Measurements from ENCODE around the gene PRSS53. TPM values are rescaled to one million over a fixed set of nuclear protein-coding genes. Genes with fewer than 3 reads are reported as not detected.

Gene PRSS53
- total RNA-seq, 4 donors from 2014 or later, result 0.25 to 4.4 (median 2.6) TPM

GRCh38 chr16:31036691-31037090, 52.1 kb downstream of the PRSS53 start:
- ATAC-seq, result no peak
- peaks cover 0 to 37% (median 4%) of the 10 kb centered on the region in 3 donors for H3K4me1 ChIP-seq
- H3K9me3 ChIP-seq, result no peaks in the 10 kb centered on the region
- peaks cover 0 to 68% of the 10 kb centered on the region in 2 donors for H3K36me3 ChIP-seq
- no peak for TF ChIP-seq POLR2AphosphoS5 (IDR thresholded peaks at IDR 0.05)
- no peak for TF ChIP-seq POLR2A (IDR thresholded peaks at IDR 0.05)
- TF ChIP-seq EP300 (IDR thresholded peaks at IDR 0.05), result no peak
- TF ChIP-seq CTCF (IDR thresholded peaks at IDR 0.05), result no peak
- no peak overlapping the region for H3K4me3 ChIP-seq
- no peak overlapping the region for H3K27ac ChIP-seq
- WGBS, 2 donors (ENCODE audit: low coverage in 1 of 2), result 65 to 95% methylated on average over 2 of the region's 2 CpGs
- H3K27me3 ChIP-seq, result no peaks in the 10 kb centered on the region

GRCh38 chr16:31033709-31034492, 54.8 kb downstream of the PRSS53 start:
- peak; percentile 72 for ATAC-seq
- peak in 1 of 2 donors; percentile 23 for TF ChIP-seq POLR2A (IDR thresholded peaks at IDR 0.05)
- TF ChIP-seq EP300 (IDR thresholded peaks at IDR 0.05), result no peak
- peak overlapping the region; percentile 34 to 96 (median 94) for H3K27ac ChIP-seq

More at GRCh38 chr16:31033709-31034492, 54.8 kb downstream of the PRSS53 start:
- WGBS, 2 donors (ENCODE audit: low coverage in 1 of 2), result 0% methylated on average over 5 of the region's 47 CpGs; no CpG with 5 or more reads in 1 of the 2 donors
- H3K9me3 ChIP-seq, result no peaks in the 10 kb centered on the region
- H3K36me3 ChIP-seq, result peaks cover 0 to 43% of the 10 kb centered on the region in 2 donors
- no peaks in the 10 kb centered on the region for H3K27me3 ChIP-seq
- H3K4me3 ChIP-seq, result peak overlapping the region; percentile 70 to 81
- peaks cover 0 to 37% (median 4%) of the 10 kb centered on the region in 3 donors for H3K4me1 ChIP-seq

Other genes with a start within 250 kb of the PRSS53 start
- gene BCL7C, start 194.9 kb downstream of the PRSS53 start, total RNA-seq, result 10 to 100 TPM; 39.2 to 48.7 (median 42.0) TPM
- 10 to 100 TPM in 1 of 4 donors, 1 to 10 TPM in 3; 5.1 to 14.6 (median 6.2) TPM for gene CTF1, start 192.3 kb downstream of the PRSS53 start, total RNA-seq
- 10 to 100 TPM in 3 of 4 donors, 1 to 10 TPM in 1; 10.0 to 23.5 (median 11.9) TPM for gene FBXL19, start 165.4 kb downstream of the PRSS53 start, total RNA-seq
- gene ORAI3, start 139.9 kb downstream of the PRSS53 start, total RNA-seq, result 10 to 100 TPM; 23.7 to 51.5 (median 40.0) TPM
- 10 to 100 TPM in 2 of 4 donors, 1 to 10 TPM in 2; 5.5 to 12.9 (median 10.1) TPM for gene SETD1A, start 131.2 kb downstream of the PRSS53 start, total RNA-seq
- 10 to 100 TPM; 10.1 to 26.2 (median 16.0) TPM for gene HSD3B7, start 103.7 kb downstream of the PRSS53 start, total RNA-seq
- 1 to 10 TPM in 2 of 4 donors, under 1 TPM in 1, not detected in 1; 0.54 to 3.3 (median 1.9) TPM for gene STX1B, start 78.3 kb downstream of the PRSS53 start, total RNA-seq
- 10 to 100 TPM; 32.2 to 40.6 (median 37.2) TPM for gene STX4, start 55.4 kb downstream of the PRSS53 start, total RNA-seq
- gene ZNF668, start 14.7 kb downstream of the PRSS53 start, total RNA-seq, result 10 to 100 TPM in 3 of 4 donors, 1 to 10 TPM in 1; 8.6 to 22.5 (median 12.6) TPM
- 10 to 100 TPM; 10.9 to 16.9 (median 13.6) TPM for gene ZNF646, start 14.5 kb downstream of the PRSS53 start, total RNA-seq
- 100 to 1,000 TPM in 3 of 4 donors, 10 to 100 TPM in 1; 93.6 to 119 (median 107) TPM for gene VKORC1, start 5.9 kb upstream of the PRSS53 start, total RNA-seq
- 10 to 100 TPM; 26.5 to 70.2 (median 39.8) TPM for gene BCKDK, start 19.4 kb upstream of the PRSS53 start, total RNA-seq
- gene KAT8, start 28.7 kb upstream of the PRSS53 start, total RNA-seq, result 10 to 100 TPM; 65.6 to 81.4 (median 72.3) TPM
- gene PRSS8, start 46.8 kb upstream of the PRSS53 start, total RNA-seq, result 1 to 10 TPM in 1 of 4 donors, not detected in 3; 4.1 TPM
- 10 to 100 TPM in 1 of 4 donors, 1 to 10 TPM in 2, under 1 TPM in 1; 0.17 to 15.3 (median 3.7) TPM for gene PRSS36, start 61.1 kb upstream of the PRSS53 start, total RNA-seq
- gene FUS, start 91.2 kb upstream of the PRSS53 start, total RNA-seq, result 10 to 100 TPM; 12.5 to 69.9 (median 40.0) TPM
- 10 to 100 TPM in 2 of 4 donors, 1 to 10 TPM in 2; 3.9 to 21.8 (median 11.3) TPM for gene PYCARD, start 113.8 kb upstream of the PRSS53 start, total RNA-seq
- under 1 TPM in 2 of 4 donors, not detected in 2; under 0.01 to 0.08 TPM for gene TRIM72, start 125.2 kb upstream of the PRSS53 start, total RNA-seq
- gene PYDC1, start 128.2 kb upstream of the PRSS53 start, total RNA-seq, result under 1 TPM in 1 of 4 donors, not detected in 3; 0.93 TPM
- 10 to 100 TPM in 2 of 4 donors, 1 to 10 TPM in 2; 5.4 to 21.4 (median 12.7) TPM for gene ITGAM, start 171.0 kb upstream of the PRSS53 start, total RNA-seq

All from gastroesophageal sphincter (tissue), 4 donors.